NCI-H2081 (cell line): ENCODE results near the gene UBTD2.

Experiments used
- DNase-seq, 2 experiments: peaks; one replicate each; lab custom pipeline; 2025; lab: John Stamatoyannopoulos, UW

Gene UBTD2

GRCh38 chr5:172171118-172171517 lies 112.4 kb downstream of the UBTD2 start:
- no peak for DNase-seq

GRCh38 chr5:172170251-172170701 lies 113.3 kb downstream of the UBTD2 start:
- no peak for DNase-seq

- DNase-seq, result no peak
These were observed 114.3 kb downstream of the UBTD2 start for GRCh38 chr5:172169216-172169615.

- no peak for DNase-seq
These were observed 115.3 kb downstream of the UBTD2 start for GRCh38 chr5:172168311-172168710.

GRCh38 chr5:172167895-172168294 lies 115.7 kb downstream of the UBTD2 start:
- no peak for DNase-seq

- DNase-seq, result no peak
These were observed 117.3 kb downstream of the UBTD2 start for GRCh38 chr5:172166030-172166826.

- no peak for DNase-seq
These were observed 118.1 kb downstream of the UBTD2 start for GRCh38 chr5:172165465-172165864.

GRCh38 chr5:172164769-172165212 lies 118.8 kb downstream of the UBTD2 start:
- no peak for DNase-seq

- no peak for DNase-seq
These were observed 120.2 kb downstream of the UBTD2 start for GRCh38 chr5:172163346-172163745.

- no peak for DNase-seq
These were observed 120.6 kb downstream of the UBTD2 start for GRCh38 chr5:172162987-172163343.

- DNase-seq, result no peak
These were observed 121.1 kb downstream of the UBTD2 start for GRCh38 chr5:172162323-172162986.

- no peak for DNase-seq
These were observed 123.1 kb downstream of the UBTD2 start for GRCh38 chr5:172160506-172160905.
